Heart left ventricle (tissue), 13 donors: Measurements from ENCODE around the gene SEMA3F.

Experiments used
- CTCF ChIP-seq, 12 donors: fragments of 200-600 bp; sonication (generic) in 4 of 12; IDR thresholded peaks; one replicate each; pipeline versions ENCODE4 v1.5.0 to v1.8.0; 2018 to 2022; ENCODE audit warnings: antibody characterized with exemption in 12 of 12, mild to moderate bottlenecking in 5 of 12
- POLR2A ChIP-seq, 2 donors: fragments of 450-650 bp; IDR thresholded peaks; one replicate each; pipeline ENCODE4 v1.6.1; 2017; ENCODE audit warnings: antibody characterized with exemption in 2 of 2, mild to moderate bottlenecking in 2 of 2, moderate library complexity in 2 of 2
- donor health status: ischemic (EF 13 %, LVEDD 7.1; RV severe dilation, severe dysfunction).
- donor health status: DM: no; HTN: yes; CAD: no.
- donor health status: DM: no; HTN: no; CAD: no.
- donor health status: ischemic (EF 25% LVEDD 6.9; RV normal size, moderate dysfunction).
- donor health status: ischemic (EF 25% LVEDD 5.7; RV mildly dilated, moderate dysfunction).
- donor health status: ischemic (EF 35%, LVEDD 5.7; RV mildly dilated, moderate dysfunction).
- donor health status: nonischemic (EF 11% LVEDD 7.7; RV severe dilation, severe dysfunction).
- donor health status: DM: yes; HTN: yes; CAD: no.
- donor health status: PGD.
- donor health status: ischemic (EF 29% LVEDD 5.4; RV normal size, mild dysfunction).
- donor health status: nonischemic (EF 23%, LVEDD 6.1; RV moderate dilation, normal function).

GRCh38 chr3:50220109-50220508 lies 65.0 kb downstream of the SEMA3F start:
- TF ChIP-seq POLR2A (IDR thresholded peaks at IDR 0.05) (no peak), CTCF (IDR thresholded peaks at IDR 0.05) (no peak)
